HEK293 (cell line): ENCODE results near the gene KLF11.

Experiments
- CTCF ChIA-PET: fragments of 350-600 bp; formaldehyde crosslinking; extraction: SDS; loops from one replicate; lab custom pipeline; 2021; ENCODE audit warnings: antibody characterized with exemption; lab: Yijun Ruan, JAX
- POLR2A ChIA-PET: fragments of 300-600 bp; formaldehyde crosslinking; extraction: SDS; loops from one replicate; lab custom pipeline; 2020; ENCODE audit warnings: antibody characterized with exemption, inconsistent platforms; lab: Yijun Ruan, JAX
- H3K27ac ChIP-seq: fragments of 200-500 bp; sonication (Bioruptor generic); 2 replicates; pipeline ENCODE4 v1.5.1; 2014; ENCODE audit warnings: low read depth, low read length, control low read depth, inconsistent platforms; ENCODE audit errors: extremely low read depth
- H3K36me3 ChIP-seq, 2 experiments: fragments of 200-500 bp in 1 of 2; sonication (Bioruptor generic) in 1 of 2; 1 replicate in 1 of 2; 2 replicates in 1 of 2; pipeline ENCODE4 v1.5.1; 2014 to 2017; ENCODE audit warnings: inconsistent platforms in 2 of 2, low read length in 2 of 2; ENCODE audit not compliant: control insufficient read depth in 2 of 2, insufficient read depth in 1 of 2
- H3K4me1 ChIP-seq: fragments of 200-500 bp; sonication (Bioruptor generic); 2 replicates; pipeline ENCODE4 v1.5.1; 2014; ENCODE audit warnings: mild to moderate bottlenecking, low read length, inconsistent platforms; ENCODE audit not compliant: control insufficient read depth, insufficient read depth
- H3K4me3 ChIP-seq: 2 replicates; pipeline ENCODE4 v1.5.1; 2011; ENCODE audit warnings: low read depth, mild to moderate bottlenecking, control low read depth, low read length, moderate library complexity
- H3K9me3 ChIP-seq: fragments of 200-500 bp; sonication (Bioruptor generic); 2 replicates; pipeline ENCODE4 v1.5.1; 2014; ENCODE audit warnings: low read depth, low read length, inconsistent platforms; ENCODE audit not compliant: control insufficient read depth, insufficient read depth
- BCL11B ChIP-seq: fragments of 450-650 bp; formaldehyde crosslinking; IDR thresholded peaks from 2 replicates; pipeline ENCODE4 v1.5.1; 2016; ENCODE audit warnings: low read depth, missing biosample characterization, missing genetic modification characterization
- BCL6B ChIP-seq: fragments of 450-650 bp; formaldehyde crosslinking; IDR thresholded peaks from 2 replicates; pipeline ENCODE4 v1.5.1; 2017; ENCODE audit warnings: missing biosample characterization, missing genetic modification characterization
- HIC1 ChIP-seq: fragments of 450-650 bp; formaldehyde crosslinking; IDR thresholded peaks from 2 replicates; pipeline ENCODE4 v1.5.1; 2016; ENCODE audit warnings: missing biosample characterization, missing genetic modification characterization
- PRDM1 ChIP-seq: fragments of 450-650 bp; formaldehyde crosslinking; IDR thresholded peaks from 2 replicates; pipeline ENCODE4; 2016; ENCODE audit warnings: missing biosample characterization, missing genetic modification characterization
- REST ChIP-seq: fragments of 450-650 bp; formaldehyde crosslinking; IDR thresholded peaks from 2 replicates; pipeline ENCODE4 v1.5.1; 2016; ENCODE audit warnings: missing biosample characterization, missing genetic modification characterization
- ZNF146 ChIP-seq: fragments of 450-650 bp; formaldehyde crosslinking; IDR thresholded peaks from 2 replicates; pipeline ENCODE4 v1.5.1; 2016; ENCODE audit warnings: missing biosample characterization, missing genetic modification characterization
- ZNF24 ChIP-seq: fragments of 450-650 bp; formaldehyde crosslinking; IDR thresholded peaks from 2 replicates; pipeline ENCODE4 v1.5.1; 2016; ENCODE audit warnings: missing biosample characterization, missing genetic modification characterization
- ZNF248 ChIP-seq: fragments of 450-650 bp; formaldehyde crosslinking; IDR thresholded peaks from 2 replicates; pipeline ENCODE4 v1.5.1; 2017; ENCODE audit warnings: missing biosample characterization, missing genetic modification characterization
- ZNF26 ChIP-seq: fragments of 450-650 bp; formaldehyde crosslinking; IDR thresholded peaks from 2 replicates; pipeline ENCODE4 v1.5.1; 2016; ENCODE audit warnings: missing biosample characterization, missing genetic modification characterization
- ZNF280D ChIP-seq: fragments of 450-650 bp; formaldehyde crosslinking; IDR thresholded peaks from 2 replicates; pipeline ENCODE4 v1.5.1; 2016; ENCODE audit warnings: missing biosample characterization, missing genetic modification characterization
- ZNF544 ChIP-seq: fragments of 450-650 bp; formaldehyde crosslinking; IDR thresholded peaks from 2 replicates; pipeline ENCODE4 v1.5.0; 2017; ENCODE audit warnings: missing biosample characterization, missing genetic modification characterization
- ZNF549 ChIP-seq: fragments of 450-650 bp; IDR thresholded peaks from 2 replicates; pipeline ENCODE4 v1.5.1; 2018; ENCODE audit warnings: missing biosample characterization, missing genetic modification characterization, mild to moderate bottlenecking, inconsistent platforms, moderate library complexity
- ZNF560 ChIP-seq: fragments of 450-650 bp; formaldehyde crosslinking; IDR thresholded peaks from 2 replicates; pipeline ENCODE4 v1.5.1; 2017; ENCODE audit warnings: missing biosample characterization, missing genetic modification characterization, borderline replicate concordance
- ZNF670 ChIP-seq: fragments of 450-650 bp; formaldehyde crosslinking; IDR thresholded peaks from 2 replicates; pipeline ENCODE4 v1.5.1; 2016; ENCODE audit warnings: missing biosample characterization, missing genetic modification characterization, low read depth
- ZNF768 ChIP-seq: fragments of 450-650 bp; formaldehyde crosslinking; IDR thresholded peaks from 2 replicates; pipeline ENCODE4 v1.5.1; 2018; ENCODE audit warnings: missing biosample characterization, mild to moderate bottlenecking, missing genetic modification characterization
- ZNF777 ChIP-seq: fragments of 450-650 bp; formaldehyde crosslinking; IDR thresholded peaks from 2 replicates; pipeline ENCODE4 v1.5.1; 2017; ENCODE audit warnings: missing biosample characterization, missing genetic modification characterization, borderline replicate concordance
- TF ChIP-seq, protein P1 (sequence below): fragments of 450-650 bp; formaldehyde crosslinking; IDR thresholded peaks from 2 replicates; pipeline ENCODE4 v1.5.1; 2017; ENCODE audit warnings: missing biosample characterization, missing genetic modification characterization

Gene KLF11

GRCh38 chr2:10034333-10035052 lies 8.9 kb upstream of the KLF11 start (continued):
- TF ChIP-seq ZNF24 (tag by site-specific recombination) (no peak), ZNF560 (tag by site-specific recombination) (no peak), ZNF26 (tag by site-specific recombination) (no peak), ZNF248 (tag by site-specific recombination) (no peak)

GRCh38 chr2:10035053-10035422 lies 8.3 kb upstream of the KLF11 start:
- Histone ChIP-seq H3K9me3 (no peaks in the 10 kb centered on the region), H3K36me3 (no peaks in the 10 kb centered on the region), H3K4me1 (no peaks in the 10 kb centered on the region), H3K27ac (no peak overlapping the region), H3K4me3 (no peak overlapping the region)
- POLR2A ChIA-PET = no interaction called here
- CTCF ChIA-PET = interaction anchor here (0.8 to 1.2 kb wide), 2 partner anchors 14 to 51 kb away, joined by 3 to 4 read pairs; no protein-coding TSS in a partner anchor
- no peak for TF ChIP-seq BCL6B (tag by site-specific recombination)
- TF ChIP-seq ZNF768 (tag by site-specific recombination) = peak; percentile 81

- Histone ChIP-seq H3K36me3 (no peaks in the 10 kb centered on the region), H3K4me1 (no peaks in the 10 kb centered on the region), H3K9me3 (no peaks in the 10 kb centered on the region), H3K4me3 (no peak overlapping the region), H3K27ac (no peak overlapping the region)
- CTCF ChIA-PET = interaction anchor here (0.5 to 0.9 kb wide), 2 partner anchors 23 to 61 kb away, joined by 3 read pairs; no protein-coding TSS in a partner anchor
- POLR2A ChIA-PET = no interaction called here
- TF ChIP-seq ZNF777 (no peak), HIC1 (tag by site-specific recombination) (no peak), ZNF670 (no peak), PRDM1 (tag by site-specific recombination) (no peak), REST (no peak), ZNF544 (tag by site-specific recombination) (no peak), BCL11B (tag by site-specific recombination) (no peak), ZNF549 (tag by site-specific recombination) (no peak), ZNF146 (tag by site-specific recombination) (no peak), ZNF280D (tag by site-specific recombination) (no peak)
- TF ChIP-seq, protein P1, sequence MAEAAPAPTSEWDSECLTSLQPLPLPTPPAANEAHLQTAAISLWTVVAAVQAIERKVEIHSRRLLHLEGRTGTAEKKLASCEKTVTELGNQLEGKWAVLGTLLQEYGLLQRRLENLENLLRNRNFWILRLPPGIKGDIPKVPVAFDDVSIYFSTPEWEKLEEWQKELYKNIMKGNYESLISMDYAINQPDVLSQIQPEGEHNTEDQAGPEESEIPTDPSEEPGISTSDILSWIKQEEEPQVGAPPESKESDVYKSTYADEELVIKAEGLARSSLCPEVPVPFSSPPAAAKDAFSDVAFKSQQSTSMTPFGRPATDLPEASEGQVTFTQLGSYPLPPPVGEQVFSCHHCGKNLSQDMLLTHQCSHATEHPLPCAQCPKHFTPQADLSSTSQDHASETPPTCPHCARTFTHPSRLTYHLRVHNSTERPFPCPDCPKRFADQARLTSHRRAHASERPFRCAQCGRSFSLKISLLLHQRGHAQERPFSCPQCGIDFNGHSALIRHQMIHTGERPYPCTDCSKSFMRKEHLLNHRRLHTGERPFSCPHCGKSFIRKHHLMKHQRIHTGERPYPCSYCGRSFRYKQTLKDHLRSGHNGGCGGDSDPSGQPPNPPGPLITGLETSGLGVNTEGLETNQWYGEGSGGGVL (tag by site-specific recombination) = no peak
Observed at GRCh38 chr2:10035633-10036032, 7.7 kb upstream of the KLF11 start.
